Liver (tissue), 9 donors: ENCODE results near the gene ADAP1. TPM values are rescaled to one million over a fixed set of nuclear protein-coding genes. Genes with fewer than 3 reads are reported as not detected.

ENCODE experiments used
- DNase-seq: peaks from one replicate; pipeline ENCODE4 v3.0.0-alpha.2; 2017; ENCODE audit warnings: low spot score
- H3K27ac ChIP-seq, 2 donors: one replicate each; pipeline ENCODE4 v1.7.0; 2013; ENCODE audit warnings: inconsistent platforms in 2 of 2, low read length in 2 of 2, control low read depth in 1 of 2, low read depth in 1 of 2, mild to moderate bottlenecking in 1 of 2
- H3K27me3 ChIP-seq, 4 donors: one replicate each; pipeline versions ENCODE4 v1.6.1 to v1.7.0; 2013; ENCODE audit warnings: low read length in 3 of 4, inconsistent platforms in 1 of 4, mild to moderate bottlenecking in 1 of 4, moderate library complexity in 1 of 4; ENCODE audit not compliant: control insufficient read depth in 4 of 4, insufficient read depth in 4 of 4
- H3K36me3 ChIP-seq, 4 donors: one replicate each; pipeline versions ENCODE4 v1.6.1 to v1.7.0; 2013; ENCODE audit warnings: low read length in 3 of 4, mild to moderate bottlenecking in 3 of 4, low read depth in 1 of 4, moderate library complexity in 1 of 4; ENCODE audit not compliant: control insufficient read depth in 4 of 4, insufficient read depth in 3 of 4
- H3K4me1 ChIP-seq, 4 donors: one replicate each; pipeline versions ENCODE4 v1.6.1 to v1.7.0; 2013; ENCODE audit warnings: low read length in 3 of 4, mild to moderate bottlenecking in 3 of 4, moderate library complexity in 1 of 4; ENCODE audit not compliant: control insufficient read depth in 4 of 4, insufficient read depth in 4 of 4
- H3K4me3 ChIP-seq, 3 donors: one replicate each; pipeline versions ENCODE4 v1.6.1 to v1.7.0; 2013; ENCODE audit warnings: low read length in 3 of 3, control low read depth in 1 of 3, low read depth in 1 of 3, mild to moderate bottlenecking in 1 of 3
- H3K9ac ChIP-seq, 2 donors: one replicate each; pipeline ENCODE4 v1.7.0; 2013; ENCODE audit warnings: low read length in 2 of 2, mild to moderate bottlenecking in 2 of 2, moderate library complexity in 2 of 2, control low read depth in 1 of 2, low read depth in 1 of 2
- H3K9me3 ChIP-seq, 4 donors: one replicate each; pipeline versions ENCODE4 v1.6.1 to v1.7.0; 2013; ENCODE audit warnings: low read length in 3 of 4; ENCODE audit not compliant: control insufficient read depth in 4 of 4
- CTCF ChIP-seq: fragments of 150-350 bp; IDR thresholded peaks from 2 replicates; pipeline ENCODE4 v1.5.1; 2017; ENCODE audit warnings: improper control_type of control experiment, low read depth, low read length; ENCODE audit not compliant: missing input control
- EGR1 ChIP-seq, 2 donors: IDR thresholded peaks; 2 replicates each; pipeline ENCODE4 v1.6.1; 2016 to 2018; ENCODE audit warnings: antibody characterized with exemption in 2 of 2, low read depth in 2 of 2
- FOXA1 ChIP-seq: IDR thresholded peaks from 2 replicates; pipeline ENCODE4 v1.6.1; 2016; ENCODE audit warnings: antibody characterized with exemption
- FOXA2 ChIP-seq: IDR thresholded peaks from 2 replicates; pipeline ENCODE4 v1.6.1; 2016; ENCODE audit warnings: antibody characterized with exemption
- GABPA ChIP-seq, 2 donors: IDR thresholded peaks in 1 of 2; conservative IDR thresholded peaks in 1 of 2; 2 replicates each; pipeline ENCODE4 v1.6.1; 2016; ENCODE audit warnings: antibody characterized with exemption in 2 of 2, mild to moderate bottlenecking in 1 of 2, moderate library complexity in 1 of 2
- HNF4G ChIP-seq: IDR thresholded peaks from 2 replicates; pipeline ENCODE4 v1.6.1; 2016; ENCODE audit warnings: antibody characterized with exemption
- JUND ChIP-seq, 2 donors: IDR thresholded peaks; 2 replicates each; pipeline ENCODE4 v1.6.1; 2016; ENCODE audit warnings: antibody characterized with exemption in 2 of 2
- RAD21 ChIP-seq, 2 donors: IDR thresholded peaks; 2 replicates each; pipeline ENCODE4 v1.6.1; 2016; ENCODE audit warnings: antibody characterized with exemption in 2 of 2, mild to moderate bottlenecking in 2 of 2
- SP1 ChIP-seq: IDR thresholded peaks from 2 replicates; pipeline ENCODE4 v1.6.1; 2018; ENCODE audit warnings: antibody characterized with exemption, mild to moderate bottlenecking
- TAF1 ChIP-seq: conservative IDR thresholded peaks from 2 replicates; pipeline ENCODE4 v1.6.1; 2016; ENCODE audit warnings: antibody characterized with exemption, mild to moderate bottlenecking
- YY1 ChIP-seq: IDR thresholded peaks from 2 replicates; pipeline ENCODE4 v1.6.1; 2016; ENCODE audit warnings: antibody characterized with exemption, mild to moderate bottlenecking
- ZBTB33 ChIP-seq: IDR thresholded peaks from 2 replicates; pipeline ENCODE4 v1.6.1; 2016; ENCODE audit warnings: antibody characterized with exemption
- WGBS: extraction: QIAGEN DNeasy Blood & Tissue Kit; methylation state at CpG from one replicate; pipeline ENCODE4 v1.1.7; 2013; 5-methylcytosine and 5-hydroxymethylcytosine counted together
- polyA plus RNA-seq, 2 donors: library from polyadenylated mRNA; stranded (reverse) in 1 of 2; unstranded in 1 of 2; fragments of 200-250 nt in 1 of 2; fragments of >200 nt in 1 of 2; fragmentation: Nextera tagmentation in 1 of 2; extraction: Ambion mirVana in 1 of 2; gene quantifications; one replicate each; pipeline versions ENCODE4 v1.2.1 to v1.2.3, GENCODE V29; 2013 to 2015
- total RNA-seq, 2 donors: library from RNA; depleted of rRNA; stranded (reverse); fragments of >200 nt; gene quantifications; one replicate each; pipeline ENCODE4 v1.2.3, GENCODE V29; 2014
- TF ChIP-seq, protein P1 (sequence below): IDR thresholded peaks from 2 replicates; pipeline ENCODE4 v1.6.1; 2016; ENCODE audit warnings: antibody characterized with exemption
- TF ChIP-seq, protein P2 (sequence below): IDR thresholded peaks from 2 replicates; pipeline ENCODE4 v1.6.1; 2016; ENCODE audit warnings: antibody characterized with exemption, mild to moderate bottlenecking
- donor health status: healthy.
- donor health status: healthy.
- donor health status: healthy.
- donor health status: healthy.
- donor health status: healthy.

ADAP1 gene
- total and polyA plus RNA-seq, 4 donors, result 0.46 to 3.7 (median 2.7) TPM

- H3K27ac ChIP-seq, result peak overlapping the region in 1 of 2 donors; percentile 12
- 46% methylated on average over 29 of the region's 29 CpGs for WGBS
- DNase-seq, result no peak
- peak overlapping the region in 1 of 2 donors; percentile 7 for H3K9ac ChIP-seq
- peaks cover 0 to 3% (median 0%) of the 10 kb centered on the region in 4 donors for H3K36me3 ChIP-seq
- TF ChIP-seq RAD21 (IDR thresholded peaks at IDR 0.05) (no peak), HNF4G (no peak), YY1 (no peak), SP1 (no peak), EGR1 (IDR thresholded peaks at IDR 0.05; ENCODE audit: low read depth in 2 of 2) (no peak), TAF1 (no peak), FOXA2 (no peak), ZBTB33 (no peak), FOXA1 (no peak), GABPA (IDR thresholded peaks at IDR 0.05 in 1 of 2, conservative IDR thresholded peaks at IDR 0.05 in 1 of 2) (no peak), CTCF (no peak)
- TF ChIP-seq, protein P1, sequence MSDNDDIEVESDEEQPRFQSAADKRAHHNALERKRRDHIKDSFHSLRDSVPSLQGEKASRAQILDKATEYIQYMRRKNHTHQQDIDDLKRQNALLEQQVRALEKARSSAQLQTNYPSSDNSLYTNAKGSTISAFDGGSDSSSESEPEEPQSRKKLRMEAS, result no peak
- H3K4me1 ChIP-seq, result peaks cover 0 to 6% (median 2%) of the 10 kb centered on the region in 4 donors
- no peak overlapping the region for H3K4me3 ChIP-seq
- H3K27me3 ChIP-seq, result no peaks in the 10 kb centered on the region
- no peaks in the 10 kb centered on the region for H3K9me3 ChIP-seq
Measured at GRCh38 chr7:922334-923107, 32.0 kb downstream of the ADAP1 start.

DNA sequence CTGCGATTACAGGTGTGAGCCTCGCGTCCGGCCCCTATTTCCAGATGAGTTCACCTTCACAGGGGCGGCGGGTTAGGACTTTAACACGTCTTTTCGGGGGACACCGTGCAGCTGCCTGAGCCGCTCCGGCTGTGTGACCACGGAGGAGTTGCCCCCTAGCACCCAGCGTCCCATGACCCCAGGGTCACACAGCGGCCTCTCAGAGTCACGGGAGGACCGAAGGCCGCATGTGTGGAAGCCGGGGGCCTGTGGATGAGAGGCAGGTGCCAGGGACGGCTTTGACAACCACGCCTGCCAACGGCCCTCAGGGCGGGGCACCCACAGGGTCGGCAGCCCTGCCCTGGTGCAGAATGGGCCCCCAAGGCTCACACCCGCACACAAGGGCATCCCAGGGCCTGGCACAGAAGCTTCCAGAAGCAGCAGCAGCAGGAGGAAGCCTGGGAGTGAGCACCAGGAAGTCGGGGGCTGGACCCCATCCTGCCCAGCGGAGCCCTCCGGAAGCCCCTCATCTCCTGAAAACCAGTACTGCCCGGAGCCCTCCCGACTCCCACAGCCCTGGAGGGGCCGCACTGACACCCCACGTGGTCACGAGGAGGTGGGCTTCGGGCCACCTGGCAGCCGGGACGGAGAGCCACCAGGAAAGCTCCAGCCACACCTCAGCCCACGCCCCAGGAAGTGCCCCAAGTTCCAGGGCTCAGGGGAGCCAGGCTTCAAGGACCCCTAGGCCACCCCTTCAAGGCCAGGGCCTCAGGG is 32.7 kb downstream of the ADAP1 start:
- no peak overlapping the region for H3K4me3 ChIP-seq
- no peaks in the 10 kb centered on the region for H3K27me3 ChIP-seq
- WGBS, result 69% methylated on average over 36 of the region's 36 CpGs
- TF ChIP-seq FOXA1, result no peak
- no peak for TF ChIP-seq RAD21 (IDR thresholded peaks at IDR 0.05)
- no peak for TF ChIP-seq JUND (IDR thresholded peaks at IDR 0.05)
- TF ChIP-seq, protein P2, sequence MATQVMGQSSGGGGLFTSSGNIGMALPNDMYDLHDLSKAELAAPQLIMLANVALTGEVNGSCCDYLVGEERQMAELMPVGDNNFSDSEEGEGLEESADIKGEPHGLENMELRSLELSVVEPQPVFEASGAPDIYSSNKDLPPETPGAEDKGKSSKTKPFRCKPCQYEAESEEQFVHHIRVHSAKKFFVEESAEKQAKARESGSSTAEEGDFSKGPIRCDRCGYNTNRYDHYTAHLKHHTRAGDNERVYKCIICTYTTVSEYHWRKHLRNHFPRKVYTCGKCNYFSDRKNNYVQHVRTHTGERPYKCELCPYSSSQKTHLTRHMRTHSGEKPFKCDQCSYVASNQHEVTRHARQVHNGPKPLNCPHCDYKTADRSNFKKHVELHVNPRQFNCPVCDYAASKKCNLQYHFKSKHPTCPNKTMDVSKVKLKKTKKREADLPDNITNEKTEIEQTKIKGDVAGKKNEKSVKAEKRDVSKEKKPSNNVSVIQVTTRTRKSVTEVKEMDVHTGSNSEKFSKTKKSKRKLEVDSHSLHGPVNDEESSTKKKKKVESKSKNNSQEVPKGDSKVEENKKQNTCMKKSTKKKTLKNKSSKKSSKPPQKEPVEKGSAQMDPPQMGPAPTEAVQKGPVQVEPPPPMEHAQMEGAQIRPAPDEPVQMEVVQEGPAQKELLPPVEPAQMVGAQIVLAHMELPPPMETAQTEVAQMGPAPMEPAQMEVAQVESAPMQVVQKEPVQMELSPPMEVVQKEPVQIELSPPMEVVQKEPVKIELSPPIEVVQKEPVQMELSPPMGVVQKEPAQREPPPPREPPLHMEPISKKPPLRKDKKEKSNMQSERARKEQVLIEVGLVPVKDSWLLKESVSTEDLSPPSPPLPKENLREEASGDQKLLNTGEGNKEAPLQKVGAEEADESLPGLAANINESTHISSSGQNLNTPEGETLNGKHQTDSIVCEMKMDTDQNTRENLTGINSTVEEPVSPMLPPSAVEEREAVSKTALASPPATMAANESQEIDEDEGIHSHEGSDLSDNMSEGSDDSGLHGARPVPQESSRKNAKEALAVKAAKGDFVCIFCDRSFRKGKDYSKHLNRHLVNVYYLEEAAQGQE, result no peak
- TF ChIP-seq TAF1, result no peak
- peaks cover 0 to 3% (median 0%) of the 10 kb centered on the region in 4 donors for H3K36me3 ChIP-seq
- no peaks in the 10 kb centered on the region for H3K9me3 ChIP-seq
- H3K4me1 ChIP-seq, result peaks cover 0 to 6% (median 2%) of the 10 kb centered on the region in 4 donors
- no peak overlapping the region for H3K9ac ChIP-seq
- no peak for DNase-seq
- H3K27ac ChIP-seq, result no peak overlapping the region
